HepG2 (cell line): ENCODE data around the gene TBC1D14. TPM values are rescaled to one million over a fixed set of nuclear protein-coding genes. Genes with fewer than 3 reads are reported as not detected.

Experiments used
- BRD4 ChIP-seq: sonication (generic); formaldehyde crosslinking; IDR thresholded peaks from 2 replicates; pipeline ENCODE4 v1.4.0; 2020; ENCODE audit warnings: missing genetic modification reagents
- CBFB ChIP-seq: sonication (generic); formaldehyde crosslinking; IDR thresholded peaks from 2 replicates; pipeline ENCODE4 v1.4.0; 2020; ENCODE audit warnings: missing genetic modification reagents
- FOXJ3 ChIP-seq: sonication (generic); formaldehyde crosslinking; IDR thresholded peaks from 2 replicates; pipeline ENCODE4 v1.4.0; 2020; ENCODE audit warnings: missing genetic modification reagents, mild to moderate bottlenecking, borderline replicate concordance
- MATR3 ChIP-seq: sonication (generic); formaldehyde crosslinking; IDR thresholded peaks from 2 replicates; pipeline ENCODE4 v1.4.0; 2020; ENCODE audit warnings: missing genetic modification reagents
- PAF1 ChIP-seq: IDR thresholded peaks from 2 replicates; pipeline ENCODE4 v1.6.1; 2016; ENCODE audit warnings: missing genetic modification reagents, missing compliant biosample characterization
- PHB2 ChIP-seq: fragments of 450-650 bp; IDR thresholded peaks from 2 replicates; pipeline ENCODE4 v1.6.1; 2018; ENCODE audit not compliant: partially characterized antibody
- RBAK ChIP-seq: sonication (generic); formaldehyde crosslinking; IDR thresholded peaks from 2 replicates; pipeline ENCODE4 v1.5.1; 2020; ENCODE audit warnings: mild to moderate bottlenecking, missing genetic modification reagents
- SAFB2 ChIP-seq: sonication (generic); formaldehyde crosslinking; IDR thresholded peaks from 2 replicates; pipeline ENCODE4 v1.5.1; 2020; ENCODE audit warnings: missing genetic modification reagents, low read depth, mild to moderate bottlenecking, borderline replicate concordance
- SRSF1 ChIP-seq: fragments of 200-400 bp; formaldehyde crosslinking; optimal IDR thresholded peaks from 2 replicates; pipeline ENCODE3; 2017; ENCODE audit warnings: mild to moderate bottlenecking, low read depth, low read length, moderate library complexity
- TCF7 ChIP-seq: sonication (generic); IDR thresholded peaks from 2 replicates; pipeline ENCODE4 v1.6.1; 2016; ENCODE audit warnings: antibody characterized with exemption, low read depth
- ZNF124 ChIP-seq: sonication (generic); formaldehyde crosslinking; IDR thresholded peaks from 2 replicates; pipeline ENCODE4 v1.4.0; 2020; ENCODE audit warnings: missing genetic modification reagents
- ZNF282 ChIP-seq: fragments of 450-650 bp; IDR thresholded peaks from 2 replicates; pipeline ENCODE4 v1.6.1; 2018; ENCODE audit not compliant: partially characterized antibody
- ZNF296 ChIP-seq: sonication (generic); formaldehyde crosslinking; conservative IDR thresholded peaks from 2 replicates; pipeline ENCODE4 v1.5.0; 2020; ENCODE audit warnings: mild to moderate bottlenecking, missing genetic modification reagents
- ZNF326 ChIP-seq: sonication (generic); formaldehyde crosslinking; IDR thresholded peaks from 2 replicates; pipeline ENCODE4 v1.4.0; 2020; ENCODE audit warnings: missing genetic modification reagents, borderline replicate concordance
- ZNF619 ChIP-seq: sonication (generic); formaldehyde crosslinking; IDR thresholded peaks from 2 replicates; pipeline ENCODE4 v1.4.0; 2020; ENCODE audit warnings: mild to moderate bottlenecking, missing genetic modification reagents
- ZSCAN22 ChIP-seq: sonication (generic); formaldehyde crosslinking; IDR thresholded peaks from 2 replicates; pipeline ENCODE4 v1.4.0; 2020; ENCODE audit warnings: mild to moderate bottlenecking, missing genetic modification reagents
- polyA plus RNA-seq, 8 experiments: library from polyadenylated mRNA; depleted of rRNA in 3 of 8; stranded (reverse) in 7 of 8; unstranded in 1 of 8; fragments of >200 nt; fragmentation: Illumina TruSeq in 4 of 8; extraction: Trizol in 4 of 8; gene quantifications; 2 replicates each; pipeline versions ENCODE4 v1.2.1 to v1.2.3, GENCODE V29; 2011 to 2016; ENCODE audit warnings: low read depth in 4 of 8, missing spikeins in 1 of 8, mixed read lengths in 1 of 8; ENCODE audit not compliant: insufficient read depth in 1 of 8
- total RNA-seq, 5 experiments: library from RNA; depleted of rRNA; stranded (reverse); fragments of >200 nt; fragmentation: Illumina TruSeq; extraction: Trizol; gene quantifications; 2 replicates each; pipeline ENCODE4 v1.2.3, GENCODE V29; 2016; ENCODE audit warnings: low read depth in 1 of 5
- TF ChIP-seq, protein P1 (sequence below): IDR thresholded peaks from 2 replicates; pipeline ENCODE4 v1.6.1; 2016; ENCODE audit warnings: low read depth, missing genetic modification reagents, missing compliant biosample characterization
- TF ChIP-seq, protein P2 (sequence below): sonication (generic); formaldehyde crosslinking; IDR thresholded peaks from 2 replicates; pipeline ENCODE4 v1.5.0; 2020; ENCODE audit warnings: missing genetic modification reagents
- TF ChIP-seq, protein P3 (sequence below): IDR thresholded peaks from 2 replicates; pipeline ENCODE4 v1.6.1; 2016; ENCODE audit warnings: control low read depth
- TF ChIP-seq, protein P4 (sequence below): sonication (generic); formaldehyde crosslinking; IDR thresholded peaks from 2 replicates; pipeline ENCODE4 v1.8.1; 2023; ENCODE audit warnings: missing genetic modification reagents, mild to moderate bottlenecking, borderline replicate concordance

TBC1D14 gene
- total and polyA plus RNA-seq, 2 of the 13 experiments (the other 11 are each of a cell fraction or from before 2014, with no cell fraction given) = 29.5 to 46.5 TPM

DNA sequence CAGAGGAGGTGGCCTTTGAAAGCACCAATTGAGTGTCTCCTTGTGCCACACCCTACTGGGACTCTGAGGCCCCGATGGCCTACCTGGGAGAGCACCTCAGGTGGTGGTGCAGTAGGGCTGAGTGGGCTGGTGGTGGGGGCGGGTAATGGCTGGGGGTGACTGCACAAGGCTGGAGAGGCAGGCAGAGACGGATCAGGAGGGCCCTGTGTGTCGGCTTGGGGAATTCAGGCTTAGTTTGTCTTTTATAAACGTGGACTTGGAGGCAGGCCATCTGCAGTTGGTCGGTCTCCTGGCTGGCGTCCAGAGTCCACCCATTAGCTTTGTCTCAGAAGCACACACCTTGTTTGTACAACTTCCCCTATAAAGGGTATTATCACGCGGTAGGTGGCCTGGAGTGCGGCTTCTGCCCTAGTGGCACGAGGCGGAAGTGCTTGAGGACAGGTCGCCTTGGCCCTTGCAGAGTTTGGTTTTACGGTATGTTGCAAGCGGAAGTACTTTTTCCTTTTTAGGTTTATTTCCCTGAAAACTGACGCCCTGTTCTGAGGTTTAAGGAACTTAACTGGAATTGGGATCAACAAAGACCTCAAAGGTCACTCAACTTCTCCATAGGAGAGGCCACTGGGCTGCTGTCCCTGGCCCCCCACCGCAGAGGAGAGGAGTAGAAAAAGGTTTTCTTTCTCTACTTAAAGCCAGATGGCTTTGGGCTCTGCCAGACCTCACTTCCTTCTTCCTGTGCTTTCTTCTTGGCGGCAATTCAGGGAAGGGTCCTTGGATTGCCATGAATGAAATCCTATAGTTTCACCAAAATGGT, 8.0 kb downstream of the TBC1D14 start (continued):
- TF ChIP-seq, protein P1, sequence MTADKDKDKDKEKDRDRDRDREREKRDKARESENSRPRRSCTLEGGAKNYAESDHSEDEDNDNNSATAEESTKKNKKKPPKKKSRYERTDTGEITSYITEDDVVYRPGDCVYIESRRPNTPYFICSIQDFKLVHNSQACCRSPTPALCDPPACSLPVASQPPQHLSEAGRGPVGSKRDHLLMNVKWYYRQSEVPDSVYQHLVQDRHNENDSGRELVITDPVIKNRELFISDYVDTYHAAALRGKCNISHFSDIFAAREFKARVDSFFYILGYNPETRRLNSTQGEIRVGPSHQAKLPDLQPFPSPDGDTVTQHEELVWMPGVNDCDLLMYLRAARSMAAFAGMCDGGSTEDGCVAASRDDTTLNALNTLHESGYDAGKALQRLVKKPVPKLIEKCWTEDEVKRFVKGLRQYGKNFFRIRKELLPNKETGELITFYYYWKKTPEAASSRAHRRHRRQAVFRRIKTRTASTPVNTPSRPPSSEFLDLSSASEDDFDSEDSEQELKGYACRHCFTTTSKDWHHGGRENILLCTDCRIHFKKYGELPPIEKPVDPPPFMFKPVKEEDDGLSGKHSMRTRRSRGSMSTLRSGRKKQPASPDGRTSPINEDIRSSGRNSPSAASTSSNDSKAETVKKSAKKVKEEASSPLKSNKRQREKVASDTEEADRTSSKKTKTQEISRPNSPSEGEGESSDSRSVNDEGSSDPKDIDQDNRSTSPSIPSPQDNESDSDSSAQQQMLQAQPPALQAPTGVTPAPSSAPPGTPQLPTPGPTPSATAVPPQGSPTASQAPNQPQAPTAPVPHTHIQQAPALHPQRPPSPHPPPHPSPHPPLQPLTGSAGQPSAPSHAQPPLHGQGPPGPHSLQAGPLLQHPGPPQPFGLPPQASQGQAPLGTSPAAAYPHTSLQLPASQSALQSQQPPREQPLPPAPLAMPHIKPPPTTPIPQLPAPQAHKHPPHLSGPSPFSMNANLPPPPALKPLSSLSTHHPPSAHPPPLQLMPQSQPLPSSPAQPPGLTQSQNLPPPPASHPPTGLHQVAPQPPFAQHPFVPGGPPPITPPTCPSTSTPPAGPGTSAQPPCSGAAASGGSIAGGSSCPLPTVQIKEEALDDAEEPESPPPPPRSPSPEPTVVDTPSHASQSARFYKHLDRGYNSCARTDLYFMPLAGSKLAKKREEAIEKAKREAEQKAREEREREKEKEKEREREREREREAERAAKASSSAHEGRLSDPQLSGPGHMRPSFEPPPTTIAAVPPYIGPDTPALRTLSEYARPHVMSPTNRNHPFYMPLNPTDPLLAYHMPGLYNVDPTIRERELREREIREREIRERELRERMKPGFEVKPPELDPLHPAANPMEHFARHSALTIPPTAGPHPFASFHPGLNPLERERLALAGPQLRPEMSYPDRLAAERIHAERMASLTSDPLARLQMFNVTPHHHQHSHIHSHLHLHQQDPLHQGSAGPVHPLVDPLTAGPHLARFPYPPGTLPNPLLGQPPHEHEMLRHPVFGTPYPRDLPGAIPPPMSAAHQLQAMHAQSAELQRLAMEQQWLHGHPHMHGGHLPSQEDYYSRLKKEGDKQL (CRISPR knock-in tag) = peak; percentile 97
- peak; percentile 86 for TF ChIP-seq FOXJ3 (CRISPR knock-in tag)
- TF ChIP-seq, protein P2, sequence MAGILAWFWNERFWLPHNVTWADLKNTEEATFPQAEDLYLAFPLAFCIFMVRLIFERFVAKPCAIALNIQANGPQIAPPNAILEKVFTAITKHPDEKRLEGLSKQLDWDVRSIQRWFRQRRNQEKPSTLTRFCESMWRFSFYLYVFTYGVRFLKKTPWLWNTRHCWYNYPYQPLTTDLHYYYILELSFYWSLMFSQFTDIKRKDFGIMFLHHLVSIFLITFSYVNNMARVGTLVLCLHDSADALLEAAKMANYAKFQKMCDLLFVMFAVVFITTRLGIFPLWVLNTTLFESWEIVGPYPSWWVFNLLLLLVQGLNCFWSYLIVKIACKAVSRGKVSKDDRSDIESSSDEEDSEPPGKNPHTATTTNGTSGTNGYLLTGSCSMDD (CRISPR knock-in tag) = no peak
- TF ChIP-seq ZNF296 (CRISPR knock-in tag) = no peak
- no peak for TF ChIP-seq PHB2
- no peak for TF ChIP-seq MATR3 (CRISPR knock-in tag)
- TF ChIP-seq ZNF326 (CRISPR knock-in tag) = no peak
- TF ChIP-seq, protein P3, sequence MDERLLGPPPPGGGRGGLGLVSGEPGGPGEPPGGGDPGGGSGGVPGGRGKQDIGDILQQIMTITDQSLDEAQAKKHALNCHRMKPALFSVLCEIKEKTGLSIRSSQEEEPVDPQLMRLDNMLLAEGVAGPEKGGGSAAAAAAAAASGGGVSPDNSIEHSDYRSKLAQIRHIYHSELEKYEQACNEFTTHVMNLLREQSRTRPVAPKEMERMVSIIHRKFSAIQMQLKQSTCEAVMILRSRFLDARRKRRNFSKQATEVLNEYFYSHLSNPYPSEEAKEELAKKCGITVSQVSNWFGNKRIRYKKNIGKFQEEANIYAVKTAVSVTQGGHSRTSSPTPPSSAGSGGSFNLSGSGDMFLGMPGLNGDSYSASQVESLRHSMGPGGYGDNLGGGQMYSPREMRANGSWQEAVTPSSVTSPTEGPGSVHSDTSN (CRISPR knock-in tag) = no peak
- TF ChIP-seq SAFB2 (CRISPR knock-in tag) = no peak; the same call in 1 of the 2 replicates
- peak; percentile 76; the same call in 1 of the 2 replicates for TF ChIP-seq ZNF124
- no peak for TF ChIP-seq ZNF282
- peak; percentile 76 for TF ChIP-seq CBFB
- TF ChIP-seq TCF7 = peak; percentile 81
- TF ChIP-seq PAF1 (CRISPR knock-in tag) = no peak
- TF ChIP-seq, protein P4, sequence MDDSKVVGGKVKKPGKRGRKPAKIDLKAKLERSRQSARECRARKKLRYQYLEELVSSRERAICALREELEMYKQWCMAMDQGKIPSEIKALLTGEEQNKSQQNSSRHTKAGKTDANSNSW = 0 out of 2 replicates have a peak, but pooled peaks have one; percentile 44
- 0 out of 2 replicates have a peak, but pooled peaks have one; percentile 63 for TF ChIP-seq BRD4 (CRISPR knock-in tag)
- TF ChIP-seq RBAK (CRISPR knock-in tag) = no peak
- TF ChIP-seq ZNF619 (CRISPR knock-in tag) = peak; percentile 81
- no peak for TF ChIP-seq SRSF1
- TF ChIP-seq ZSCAN22 (CRISPR knock-in tag) = peak; percentile 49; the same call in 1 of the 2 replicates
